GM12875 (cell line): ENCODE measurements around the gene KRT8.

ENCODE experiments used
- H3K4me3 ChIP-seq: one replicate; pipeline ENCODE4 v1.5.1; 2011; ENCODE audit warnings: low read depth, low read length, control low read depth
- TF ChIP-seq, protein P1 (sequence below): IDR thresholded peaks from 2 replicates; pipeline ENCODE4 v1.5.1; 2011; ENCODE audit warnings: low read depth, mild to moderate bottlenecking, control low read depth, inconsistent platforms, low read length, moderate library complexity, borderline replicate concordance; ENCODE audit not compliant: insufficient read depth

KRT8 gene

DNA sequence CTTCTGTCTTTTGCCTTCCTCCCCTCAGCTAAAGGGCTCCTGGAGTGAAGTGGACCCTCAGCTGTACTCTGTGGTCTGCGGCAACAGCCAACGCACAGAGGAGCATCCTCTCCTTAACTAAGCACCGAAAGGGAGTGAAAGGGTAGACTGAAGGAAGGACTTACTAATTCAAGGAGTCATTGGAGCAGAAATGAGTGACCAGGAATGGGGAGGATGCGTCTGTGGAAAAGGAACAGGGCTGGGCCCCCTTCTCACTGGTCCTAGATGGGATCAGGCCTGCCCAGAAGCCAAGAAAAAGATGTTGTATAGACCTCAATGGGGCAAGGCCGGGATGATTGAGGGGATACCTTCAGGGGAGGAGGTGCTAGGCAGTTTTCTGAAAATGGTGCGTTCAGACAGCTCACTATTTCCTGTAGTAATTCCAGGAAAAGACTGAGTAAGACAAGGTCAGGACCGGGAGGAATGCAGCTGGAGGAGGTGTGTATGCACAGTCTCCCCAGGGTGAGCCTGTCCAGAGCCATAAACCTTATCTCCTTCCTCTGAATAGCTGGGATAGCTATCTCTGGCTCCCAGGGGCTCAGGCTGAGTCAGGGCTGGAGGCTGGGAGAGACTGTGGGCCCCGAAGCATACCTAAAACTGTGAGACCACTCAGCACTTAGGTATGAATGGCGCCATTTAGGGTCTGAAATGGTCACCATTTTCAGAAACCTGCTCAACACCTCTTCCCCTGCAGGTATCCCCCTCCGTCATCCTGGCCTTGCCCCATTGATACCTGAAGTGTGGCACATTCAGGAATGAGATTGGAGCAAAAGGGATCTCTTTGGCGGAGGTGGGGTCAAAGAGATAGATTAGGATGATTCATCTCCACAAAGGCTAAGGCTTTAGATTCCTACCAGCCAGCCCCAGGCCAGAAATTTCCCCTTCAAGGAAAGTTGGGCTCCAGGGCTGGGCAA is 20.2 kb upstream of the KRT8 start:
- TF ChIP-seq, protein P1, sequence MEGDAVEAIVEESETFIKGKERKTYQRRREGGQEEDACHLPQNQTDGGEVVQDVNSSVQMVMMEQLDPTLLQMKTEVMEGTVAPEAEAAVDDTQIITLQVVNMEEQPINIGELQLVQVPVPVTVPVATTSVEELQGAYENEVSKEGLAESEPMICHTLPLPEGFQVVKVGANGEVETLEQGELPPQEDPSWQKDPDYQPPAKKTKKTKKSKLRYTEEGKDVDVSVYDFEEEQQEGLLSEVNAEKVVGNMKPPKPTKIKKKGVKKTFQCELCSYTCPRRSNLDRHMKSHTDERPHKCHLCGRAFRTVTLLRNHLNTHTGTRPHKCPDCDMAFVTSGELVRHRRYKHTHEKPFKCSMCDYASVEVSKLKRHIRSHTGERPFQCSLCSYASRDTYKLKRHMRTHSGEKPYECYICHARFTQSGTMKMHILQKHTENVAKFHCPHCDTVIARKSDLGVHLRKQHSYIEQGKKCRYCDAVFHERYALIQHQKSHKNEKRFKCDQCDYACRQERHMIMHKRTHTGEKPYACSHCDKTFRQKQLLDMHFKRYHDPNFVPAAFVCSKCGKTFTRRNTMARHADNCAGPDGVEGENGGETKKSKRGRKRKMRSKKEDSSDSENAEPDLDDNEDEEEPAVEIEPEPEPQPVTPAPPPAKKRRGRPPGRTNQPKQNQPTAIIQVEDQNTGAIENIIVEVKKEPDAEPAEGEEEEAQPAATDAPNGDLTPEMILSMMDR = no peak
- no peak overlapping the region for H3K4me3 ChIP-seq

DNA sequence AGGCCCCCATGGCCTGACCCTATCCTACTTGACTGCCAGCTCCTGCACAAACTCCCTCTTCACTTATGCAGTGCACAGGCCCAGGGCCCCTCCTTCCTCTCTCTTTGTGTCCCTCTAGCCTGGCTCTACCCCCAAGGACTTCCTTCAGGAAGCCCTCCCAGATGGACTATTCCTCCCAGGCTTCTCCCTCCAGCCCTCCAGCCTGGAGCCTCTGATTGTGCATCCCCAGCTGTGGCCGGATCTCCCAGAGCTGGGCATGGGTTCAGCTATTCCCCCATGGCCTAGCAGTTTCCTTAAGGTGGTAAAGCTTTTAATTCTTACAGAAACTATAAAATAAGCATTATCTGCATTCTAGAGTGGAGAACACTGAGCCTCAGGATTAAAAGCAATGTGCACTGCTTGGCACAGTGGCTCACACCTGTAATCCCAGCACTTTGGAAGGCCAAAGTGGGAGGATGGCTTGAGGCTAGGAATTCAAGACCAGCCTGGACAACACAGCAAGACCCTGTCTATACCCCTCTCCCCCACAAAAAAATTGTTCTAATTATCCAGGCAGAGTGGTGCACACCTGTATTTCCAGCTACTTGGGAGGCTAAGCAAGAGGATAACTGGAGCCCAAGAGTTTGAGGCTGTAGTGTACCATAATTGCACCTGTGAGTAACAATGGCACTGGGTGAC is 16.8 kb upstream of the KRT8 start:
- TF ChIP-seq, protein P1 = no peak
- no peak overlapping the region for H3K4me3 ChIP-seq

- H3K4me3 ChIP-seq = no peak overlapping the region
- TF ChIP-seq, protein P1 = no peak
Observed at GRCh38 chr12:52920937-52921336, 16.1 kb upstream of the KRT8 start.

GRCh38 chr12:52918784-52919183 is 13.9 kb upstream of the KRT8 start:
- H3K4me3 ChIP-seq = no peak overlapping the region
- TF ChIP-seq, protein P1 = no peak

DNA sequence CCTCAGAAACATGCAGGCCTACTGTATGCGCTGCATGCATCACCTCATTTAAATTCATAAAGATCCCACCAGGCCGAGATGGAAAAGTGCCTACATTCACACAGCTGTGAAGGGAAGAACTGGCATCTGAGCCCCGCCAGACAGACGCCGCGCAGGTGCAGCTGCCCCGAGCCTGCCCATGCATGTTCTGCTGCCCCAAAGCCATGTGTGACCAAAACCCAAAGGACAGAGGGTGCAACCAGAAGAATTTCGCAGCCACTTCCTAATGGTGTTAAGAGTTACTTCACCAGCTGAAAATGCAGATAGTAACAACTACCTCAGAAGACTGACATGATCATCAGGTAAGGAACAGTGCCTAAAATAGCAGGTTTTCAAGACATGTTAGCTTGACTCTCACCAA is 13.5 kb upstream of the KRT8 start:
- TF ChIP-seq, protein P1 = no peak
- no peak overlapping the region for H3K4me3 ChIP-seq

DNA sequence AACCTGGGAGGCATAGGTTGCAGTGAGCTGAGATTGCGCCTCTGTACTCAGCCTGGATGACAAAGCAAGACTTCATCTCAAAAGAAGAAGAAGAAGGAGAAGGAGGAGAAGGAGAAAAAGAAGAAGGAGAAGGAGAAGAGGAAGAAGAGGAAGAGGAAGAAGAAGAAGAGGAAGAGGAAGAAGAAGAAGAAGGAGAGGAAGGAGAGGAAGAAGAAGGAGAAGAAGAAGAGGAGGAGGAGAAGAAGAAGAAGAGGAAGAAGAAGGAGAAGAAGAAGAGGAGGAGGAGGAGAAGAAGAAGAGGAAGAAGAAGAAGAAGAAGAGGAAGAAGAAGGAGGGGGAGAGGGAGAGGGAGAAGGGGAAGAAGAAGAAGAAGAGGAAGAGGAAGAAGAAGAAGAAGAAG is 12.9 kb upstream of the KRT8 start:
- TF ChIP-seq, protein P1 = no peak
- H3K4me3 ChIP-seq = no peak overlapping the region
